ENCODE measurements around the gene ZBTB14. TPM values are rescaled to one million over a fixed set of nuclear protein-coding genes. Genes with fewer than 3 reads are reported as not detected.

Gene ZBTB14
- total and polyA plus RNA-seq, 4 donors, result 2.2 to 6.9 (median 4.4) TPM

- Histone ChIP-seq H3K4me1 (ENCODE audit: control insufficient read depth in 4 of 4, insufficient read depth in 4 of 4, low read length in 3 of 4) (no peaks in the 10 kb centered on the region), H3K4me3 (ENCODE audit: low read depth in 1 of 3, low read length in 3 of 3) (no peak overlapping the region), H3K36me3 (ENCODE audit: control insufficient read depth in 4 of 4, insufficient read depth in 3 of 4, low read depth in 1 of 4, low read length in 3 of 4) (no peaks in the 10 kb centered on the region), H3K27me3 (ENCODE audit: control insufficient read depth in 4 of 4, insufficient read depth in 4 of 4, low read length in 3 of 4) (no peaks in the 10 kb centered on the region), H3K9ac (ENCODE audit: low read depth in 1 of 2, low read length in 2 of 2) (no peak overlapping the region), H3K9me3 (ENCODE audit: control insufficient read depth in 4 of 4, low read length in 3 of 4) (no peaks in the 10 kb centered on the region), H3K27ac (ENCODE audit: low read depth in 1 of 2, low read length in 2 of 2) (no peak overlapping the region)
- TF ChIP-seq HNF4A (conservative IDR thresholded peaks at IDR 0.05), result no peak
- TF ChIP-seq CTCF (IDR thresholded peaks at IDR 0.05; ENCODE audit: low read depth, low read length, missing input control), result no peak
- no peak for TF ChIP-seq JUND (IDR thresholded peaks at IDR 0.05)
- no peak for TF ChIP-seq ZBTB33 (IDR thresholded peaks at IDR 0.05)
- TF ChIP-seq RXRA (IDR thresholded peaks at IDR 0.05), result no peak
- TF ChIP-seq YY1 (IDR thresholded peaks at IDR 0.05), result no peak
- TF ChIP-seq HNF4G (IDR thresholded peaks at IDR 0.05), result no peak
- TF ChIP-seq SP1 (IDR thresholded peaks at IDR 0.05), result no peak
- TF ChIP-seq MAX (IDR thresholded peaks at IDR 0.05), result no peak
- no peak for TF ChIP-seq RAD21 (IDR thresholded peaks at IDR 0.05)
- no peak for TF ChIP-seq TAF1 (conservative IDR thresholded peaks at IDR 0.05)
- no peak for TF ChIP-seq NR2F2 (IDR thresholded peaks at IDR 0.05)
- no peak for TF ChIP-seq FOXA2 (IDR thresholded peaks at IDR 0.05)
- no peak for TF ChIP-seq EGR1 (IDR thresholded peaks at IDR 0.05; ENCODE audit: low read depth in 2 of 2)
- TF ChIP-seq REST (IDR thresholded peaks at IDR 0.05), result no peak
- no peak for TF ChIP-seq GABPA (IDR thresholded peaks at IDR 0.05 in 1 of 2, conservative IDR thresholded peaks at IDR 0.05 in 1 of 2)
- no peak for TF ChIP-seq FOXA1 (IDR thresholded peaks at IDR 0.05)
- TF ChIP-seq, protein P1, sequence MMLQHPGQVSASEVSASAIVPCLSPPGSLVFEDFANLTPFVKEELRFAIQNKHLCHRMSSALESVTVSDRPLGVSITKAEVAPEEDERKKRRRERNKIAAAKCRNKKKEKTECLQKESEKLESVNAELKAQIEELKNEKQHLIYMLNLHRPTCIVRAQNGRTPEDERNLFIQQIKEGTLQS (IDR thresholded peaks at IDR 0.05), result no peak
- WGBS, result 34% methylated on average over 6 of the region's 6 CpGs
- DNase-seq (ENCODE audit: low spot score), result no peak
These were observed 39.0 kb upstream of the ZBTB14 start for GRCh38 chr18:5334456-5335075.
